HG03095 (cell line): ENCODE data around the gene EIF4EBP2.
A peak's percentile ranks its signal among the peaks of the same experiment; 100 is the strongest.

Experiments
- ATAC-seq: cut with Tn5 transposase; IDR thresholded peaks from one replicate; pipeline ENCODE4 v1.9.1; 2021; ENCODE audit warnings: moderate library complexity; ENCODE audit not compliant: unreplicated experiment

EIF4EBP2 gene, protein sequence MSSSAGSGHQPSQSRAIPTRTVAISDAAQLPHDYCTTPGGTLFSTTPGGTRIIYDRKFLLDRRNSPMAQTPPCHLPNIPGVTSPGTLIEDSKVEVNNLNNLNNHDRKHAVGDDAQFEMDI

GRCh38 chr10:70404036-70404786 is at the start of gene EIF4EBP2:
Gene EIF4EBP2, plus strand, starts transcription at chr10:70404145. Its CDS starts 257 bp downstream, at chr10:70404402.
- peak; percentile 91 for ATAC-seq

- ATAC-seq, result no peak
Measured at GRCh38 chr10:70354556-70354955, 49.4 kb upstream of the EIF4EBP2 start.

DNA sequence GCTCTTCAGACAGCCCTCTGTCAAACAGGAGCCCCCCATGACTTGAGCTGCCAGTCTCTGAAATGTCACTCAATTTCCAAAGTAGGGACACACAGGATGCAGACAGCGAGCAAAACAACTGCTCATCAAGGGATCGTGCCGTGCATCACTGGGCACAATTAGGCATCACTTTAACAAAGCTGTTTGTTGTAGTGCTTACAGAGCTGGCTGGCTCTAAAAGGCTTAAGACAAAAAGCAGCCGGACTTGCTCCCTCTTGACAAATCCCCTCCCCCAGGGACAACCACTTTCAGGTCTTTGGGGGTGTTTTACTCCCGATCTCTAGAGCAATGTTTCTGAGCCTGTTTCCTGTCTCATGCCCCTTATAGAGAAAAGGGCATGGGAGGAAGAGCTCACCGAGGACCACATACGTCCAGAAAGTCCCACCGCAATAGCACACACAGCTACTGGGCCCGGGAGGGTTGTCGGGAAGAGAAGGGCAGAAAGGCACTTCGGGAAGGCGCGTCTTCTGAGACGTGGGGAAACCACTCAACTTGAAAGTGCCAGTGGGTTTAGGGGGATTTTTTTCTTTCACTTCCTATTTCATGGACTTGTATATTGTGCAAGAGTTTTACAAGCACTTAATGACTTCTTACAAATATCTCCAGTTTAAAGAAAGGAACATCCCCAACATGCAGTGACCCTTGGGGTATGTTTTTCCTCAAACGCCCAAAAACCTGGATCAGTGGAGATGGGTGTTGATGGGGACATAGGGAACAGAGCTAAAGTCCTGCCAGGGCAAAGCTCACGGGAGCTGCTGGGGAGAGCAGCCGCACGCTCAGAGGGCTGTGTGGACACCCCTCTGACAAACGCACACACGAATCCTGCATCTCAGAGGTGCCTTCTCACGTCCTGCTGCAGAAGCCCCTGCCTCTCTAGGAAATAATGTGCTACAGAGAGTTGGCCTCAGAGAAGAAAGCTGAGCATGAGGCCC is 48.6 kb upstream of the EIF4EBP2 start:
- peak; percentile 64 for ATAC-seq

GRCh38 chr10:70357565-70357964 is 46.4 kb upstream of the EIF4EBP2 start:
- no peak for ATAC-seq

DNA sequence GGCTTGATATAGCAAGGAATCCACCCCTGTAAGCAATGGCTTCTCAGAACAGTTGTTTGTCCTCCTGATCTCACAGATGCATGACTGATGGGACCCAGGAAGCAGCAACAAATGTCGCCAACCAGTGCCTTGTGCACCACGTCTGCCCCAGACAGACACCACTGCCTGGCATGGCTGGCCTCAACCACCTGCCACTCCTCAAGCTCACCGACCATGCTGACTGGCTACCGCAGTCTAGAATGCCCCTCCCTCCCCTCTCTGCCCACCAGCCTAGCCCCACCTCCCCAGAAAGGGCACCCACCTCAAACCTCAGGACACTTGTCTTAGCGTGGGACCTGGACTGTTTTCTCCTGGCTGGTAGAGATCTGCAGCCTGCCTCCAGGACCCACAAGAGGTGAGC is 45.5 kb upstream of the EIF4EBP2 start:
- no peak for ATAC-seq

GRCh38 chr10:70359017-70359550 is 44.9 kb upstream of the EIF4EBP2 start:
- no peak for ATAC-seq

DNA sequence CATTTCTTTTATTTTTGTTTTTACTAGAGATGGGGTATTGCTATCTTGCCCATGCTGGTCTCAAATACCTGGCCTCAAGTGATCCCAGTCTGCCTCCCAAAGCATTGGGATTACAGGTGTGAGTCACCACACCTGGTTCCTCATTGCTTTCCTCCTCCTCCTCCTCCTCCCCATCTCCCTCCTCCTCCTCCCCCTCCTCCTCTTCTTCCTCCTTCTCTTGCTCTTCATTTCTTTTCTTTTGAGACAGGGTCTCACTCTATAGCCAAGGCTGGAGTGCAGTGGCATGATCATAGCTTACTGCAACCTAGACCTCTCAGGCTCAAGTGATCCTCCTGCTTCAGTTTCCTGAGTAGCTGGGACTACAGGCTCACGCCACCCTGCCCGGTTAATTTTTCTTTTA is 43.7 kb upstream of the EIF4EBP2 start:
- ATAC-seq, result no peak

DNA sequence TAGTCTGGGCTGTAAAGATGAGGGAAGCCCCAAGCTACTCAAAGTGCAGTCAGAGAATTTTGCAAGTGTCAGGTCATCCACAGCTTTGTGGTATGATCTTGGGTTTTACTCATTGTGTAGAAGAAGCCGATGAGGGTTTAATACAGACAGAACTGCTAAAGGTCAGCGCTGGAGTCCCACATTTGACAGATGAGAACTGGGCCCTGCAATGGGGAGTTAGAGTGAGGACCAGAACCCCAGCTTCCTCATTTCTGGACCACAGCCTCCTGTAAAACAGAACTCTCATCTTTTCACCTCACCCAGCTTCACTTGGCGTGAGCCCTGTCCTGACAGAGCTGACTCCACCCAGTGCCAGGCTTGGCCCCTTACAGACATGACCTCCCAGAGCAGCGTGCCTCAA is 41.6 kb upstream of the EIF4EBP2 start:
- no peak for ATAC-seq

DNA sequence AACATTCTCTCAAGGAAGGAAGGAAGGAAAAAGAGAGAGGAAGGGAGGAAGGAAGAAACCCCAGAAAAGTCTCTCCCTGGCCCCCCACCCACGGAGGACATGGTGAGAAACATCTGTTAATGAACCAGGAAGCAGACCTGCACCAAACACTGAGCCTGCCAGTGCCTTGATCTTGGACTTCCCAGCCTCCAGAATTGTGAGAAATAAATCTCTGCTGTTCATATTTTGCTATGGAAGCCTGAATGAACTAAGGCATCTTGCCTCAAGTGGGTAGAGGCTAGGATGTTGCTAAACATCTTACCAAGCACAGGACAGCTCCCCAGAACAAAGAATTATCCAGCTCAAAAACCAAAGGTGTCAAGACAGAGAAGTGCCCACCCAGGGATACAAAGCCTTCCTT is 40.7 kb upstream of the EIF4EBP2 start:
- no peak for ATAC-seq

DNA sequence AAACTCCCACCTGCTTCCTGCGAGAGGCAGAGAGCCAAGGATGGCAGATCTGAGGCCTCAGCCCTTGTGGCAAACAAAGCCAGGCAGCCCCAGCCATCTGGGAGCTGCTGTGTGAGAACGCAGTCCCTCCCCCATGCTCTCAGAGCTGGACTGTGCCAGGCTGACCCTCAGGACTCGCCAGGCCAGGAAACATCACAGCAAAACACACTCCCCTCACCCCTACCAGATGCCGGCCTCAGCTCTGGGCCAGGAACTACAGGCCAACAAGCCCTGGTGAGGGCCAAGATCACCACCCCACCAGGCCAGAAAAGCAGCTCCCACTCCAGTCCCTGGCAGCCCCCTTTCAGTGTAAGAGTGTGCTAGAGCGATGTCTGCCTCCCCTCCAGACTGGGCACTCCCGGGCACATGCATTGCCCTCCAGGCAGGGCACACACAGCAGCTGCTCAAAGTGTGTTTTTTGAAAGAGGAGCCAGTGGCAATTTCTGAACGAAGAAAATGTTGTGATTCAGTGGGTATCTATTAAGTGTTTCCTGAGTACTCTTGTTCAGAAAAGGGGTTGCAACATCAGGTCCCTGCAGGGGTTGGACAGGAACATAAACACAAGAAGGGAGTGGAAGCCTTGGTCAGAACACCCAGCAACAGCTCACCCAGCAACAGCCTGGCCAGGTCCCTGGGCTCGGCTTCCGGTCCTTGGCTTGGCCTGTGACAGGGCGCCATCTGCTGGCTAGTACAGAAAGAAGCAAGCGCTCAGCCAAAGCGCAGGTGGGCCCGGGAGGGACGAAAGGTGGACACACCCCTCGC is 39.8 kb upstream of the EIF4EBP2 start:
- peak; percentile 62 for ATAC-seq

DNA sequence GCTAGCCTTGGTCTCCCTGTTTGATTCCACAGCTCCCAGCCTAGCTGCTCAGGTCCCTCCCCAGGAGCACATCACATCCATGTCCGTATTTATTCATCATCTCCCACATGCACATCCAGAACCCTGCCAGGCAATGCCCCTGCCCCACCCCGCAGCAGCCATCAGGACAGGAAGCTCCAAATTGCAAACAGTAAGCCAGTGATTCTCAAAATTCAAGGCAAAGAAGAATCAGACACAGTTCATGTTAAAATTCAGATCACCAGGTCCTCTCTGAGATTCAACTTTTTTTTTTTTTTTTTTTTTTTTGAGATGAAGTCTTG is 39.2 kb upstream of the EIF4EBP2 start:
- no peak for ATAC-seq

GRCh38 chr10:70367195-70367796 is 36.6 kb upstream of the EIF4EBP2 start:
- ATAC-seq, result no peak

GRCh38 chr10:70368774-70369482 is 35.0 kb upstream of the EIF4EBP2 start:
- ATAC-seq, result no peak

DNA sequence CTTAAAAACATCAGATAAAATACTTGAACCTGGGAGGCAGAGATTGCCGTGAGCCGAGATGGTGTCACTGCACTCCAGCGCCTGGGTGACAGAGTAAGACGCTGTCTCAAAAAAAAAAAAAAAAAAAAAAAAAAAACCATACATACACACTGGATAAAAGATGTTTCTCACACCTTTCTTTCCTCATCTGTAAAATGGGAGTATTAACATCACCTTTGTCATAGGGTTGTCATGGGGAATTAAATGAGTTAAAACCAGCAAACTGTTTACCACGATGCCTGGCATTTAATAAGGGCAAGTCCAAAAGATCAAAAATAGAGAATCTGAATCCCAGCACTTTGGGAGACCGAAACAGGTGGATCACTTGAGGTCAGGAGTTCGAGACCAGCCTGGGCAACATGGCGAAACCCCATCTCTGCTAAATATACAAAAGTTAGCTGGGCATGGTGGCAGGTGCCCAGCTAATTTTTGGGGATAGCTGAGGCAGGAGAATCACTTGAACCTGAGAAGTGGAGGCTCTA is 34.4 kb upstream of the EIF4EBP2 start:
- ATAC-seq, result no peak

DNA sequence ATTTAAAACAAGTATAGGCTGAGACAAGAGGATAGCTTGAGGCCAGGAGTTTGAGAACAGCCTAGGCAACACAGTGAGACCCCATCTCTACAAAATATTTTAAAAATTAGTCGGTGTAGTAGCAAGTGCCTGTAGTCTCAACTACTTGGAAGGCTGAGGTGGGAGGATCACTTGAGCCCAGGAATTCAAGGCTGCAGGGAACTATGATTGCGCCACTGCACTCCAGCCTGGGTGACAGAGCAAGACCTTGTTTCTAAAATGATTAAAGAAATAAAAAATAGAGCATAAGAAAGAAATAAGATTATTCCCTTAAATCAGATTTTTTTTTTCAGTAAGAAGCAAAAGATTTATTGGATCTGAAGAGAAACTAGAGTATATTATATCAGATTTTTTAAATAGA is 33.2 kb upstream of the EIF4EBP2 start:
- no peak for ATAC-seq

DNA sequence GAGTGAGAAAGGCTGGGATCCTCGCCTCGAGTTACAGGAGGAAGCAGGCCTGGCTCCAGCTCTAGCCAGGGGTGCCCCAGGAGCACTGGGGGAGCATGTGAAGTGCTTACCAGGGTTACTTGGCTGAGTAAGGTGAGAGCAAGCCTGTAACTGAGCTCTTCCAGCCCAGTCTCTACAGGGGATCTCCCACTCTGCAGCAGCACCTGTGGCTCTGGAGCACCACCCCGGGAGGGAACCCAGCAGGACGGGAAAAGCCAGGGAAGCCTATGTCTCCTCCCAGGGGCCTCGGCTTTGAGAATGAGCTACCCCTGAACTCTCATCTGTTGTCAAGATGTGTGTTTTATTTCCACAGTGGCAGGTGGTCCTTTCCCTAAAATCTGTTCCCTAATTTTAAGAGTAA is 32.1 kb upstream of the EIF4EBP2 start:
- no peak for ATAC-seq

- no peak for ATAC-seq
Measured at GRCh38 chr10:70374775-70375614, 28.9 kb upstream of the EIF4EBP2 start.
